AG10803 (cell line): ENCODE measurements around the gene DAPK1.
A peak's percentile ranks its signal among the peaks of the same experiment; 100 is the strongest.

Experiments
- DNase-seq: peaks from one replicate; pipeline ENCODE4 v3.0.0; 2010; ENCODE audit warnings: low read depth
- H3K4me3 ChIP-seq: 2 replicates; pipeline ENCODE4 v1.5.1; 2011; ENCODE audit warnings: mild to moderate bottlenecking, low read length, control low read depth
- CTCF ChIP-seq: conservative IDR thresholded peaks from 2 replicates; pipeline ENCODE4 v1.5.1; 2011; ENCODE audit warnings: mild to moderate bottlenecking, low read length, control low read depth, inconsistent platforms

The DAPK1 gene

GRCh38 chr9:87646546-87646945 is 148.9 kb downstream of the DAPK1 start:
- TF ChIP-seq CTCF = no peak
- DNase-seq = no peak
- no peak overlapping the region for H3K4me3 ChIP-seq

GRCh38 chr9:87647114-87647513 is 149.4 kb downstream of the DAPK1 start:
- no peak for TF ChIP-seq CTCF
- DNase-seq = no peak
- no peak overlapping the region for H3K4me3 ChIP-seq

GRCh38 chr9:87648606-87649005 is 150.9 kb downstream of the DAPK1 start:
- no peak overlapping the region for H3K4me3 ChIP-seq
- no peak for DNase-seq
- TF ChIP-seq CTCF = no peak

- DNase-seq = peak; percentile 42
- TF ChIP-seq CTCF = no peak
- no peak overlapping the region for H3K4me3 ChIP-seq
These were observed 153.1 kb downstream of the DAPK1 start for GRCh38 chr9:87650611-87651295.

- TF ChIP-seq CTCF = no peak
- no peak for DNase-seq
- H3K4me3 ChIP-seq = no peak overlapping the region
These were observed 153.8 kb downstream of the DAPK1 start for GRCh38 chr9:87651431-87651830.

- H3K4me3 ChIP-seq = no peak overlapping the region
- TF ChIP-seq CTCF = no peak
- no peak for DNase-seq
These were observed 156.3 kb downstream of the DAPK1 start for GRCh38 chr9:87653941-87654340.

- no peak for DNase-seq
- H3K4me3 ChIP-seq = no peak overlapping the region
- TF ChIP-seq CTCF = no peak
These were observed 158.1 kb downstream of the DAPK1 start for GRCh38 chr9:87655731-87656130.
